H9 (cell line): Measurements from ENCODE around the gene PHF12. TPM values are rescaled to one million over a fixed set of nuclear protein-coding genes. Genes with fewer than 3 reads are reported as not detected.

Experiments used
- DNase-seq: peaks from one replicate; pipeline ENCODE4 v3.0.0-alpha.2; 2017
- H2AFZ ChIP-seq: one replicate; pipeline ENCODE4 v1.6.1; 2013; ENCODE audit warnings: mild to moderate bottlenecking, low read length, control low read depth, moderate library complexity
- H2AK5ac ChIP-seq: 2 replicates; pipeline ENCODE4 v1.6.1; 2013; ENCODE audit warnings: low read length, control low read depth, mixed read lengths; ENCODE audit not compliant: insufficient read length
- H2BK120ac ChIP-seq: one replicate; pipeline ENCODE4 v1.6.1; 2013; ENCODE audit warnings: low read depth, mild to moderate bottlenecking, low read length, control low read depth, inconsistent platforms; ENCODE audit not compliant: poor library complexity, severe bottlenecking
- H2BK12ac ChIP-seq: 2 replicates; pipeline ENCODE4 v1.6.1; 2013; ENCODE audit warnings: low read length, control low read depth, mixed read lengths, low read depth; ENCODE audit not compliant: insufficient read length
- H2BK15ac ChIP-seq: 2 replicates; pipeline ENCODE4 v1.6.1; 2013; ENCODE audit warnings: low read depth, low read length, control low read depth
- H2BK20ac ChIP-seq: one replicate; pipeline ENCODE4 v1.6.1; 2013; ENCODE audit warnings: low read depth, mild to moderate bottlenecking, low read length, control low read depth, inconsistent platforms; ENCODE audit not compliant: poor library complexity, severe bottlenecking
- H2BK5ac ChIP-seq: 2 replicates; pipeline ENCODE4 v1.6.1; 2013; ENCODE audit warnings: low read length, control low read depth, mixed read lengths; ENCODE audit not compliant: insufficient read length
- H3K14ac ChIP-seq: 2 replicates; pipeline ENCODE4 v1.6.1; 2013; ENCODE audit warnings: low read length, control low read depth; ENCODE audit not compliant: insufficient read depth
- H3K18ac ChIP-seq: 2 replicates; pipeline ENCODE4 v1.6.1; 2013; ENCODE audit warnings: low read depth, mild to moderate bottlenecking, mixed read lengths, low read length, control low read depth; ENCODE audit not compliant: insufficient read length
- H3K23ac ChIP-seq: 2 replicates; pipeline ENCODE4 v1.6.1; 2013; ENCODE audit warnings: low read length, control low read depth, mixed read lengths, low read depth; ENCODE audit not compliant: insufficient read length
- H3K23me2 ChIP-seq: 2 replicates; pipeline ENCODE4 v1.6.1; 2013; ENCODE audit warnings: low read depth, mild to moderate bottlenecking, mixed read lengths, low read length, control low read depth; ENCODE audit not compliant: insufficient read length, poor library complexity, severe bottlenecking
- H3K27ac ChIP-seq: 2 replicates; pipeline ENCODE4 v1.5.1; 2013; ENCODE audit warnings: low read length, control low read depth, mixed read lengths, low read depth; ENCODE audit not compliant: insufficient read length
- H3K27me3 ChIP-seq: 2 replicates; pipeline ENCODE4 v1.6.1; 2013; ENCODE audit warnings: low read length, control low read depth, inconsistent platforms; ENCODE audit not compliant: insufficient read depth
- H3K4ac ChIP-seq: 2 replicates; pipeline ENCODE4 v1.6.1; 2013; ENCODE audit warnings: low read depth, mild to moderate bottlenecking, control low read depth, inconsistent platforms, low read length, moderate library complexity
- H3K4me1 ChIP-seq: 2 replicates; pipeline ENCODE4 v1.6.1; 2013; ENCODE audit warnings: low read length, control low read depth, inconsistent platforms; ENCODE audit not compliant: insufficient read depth
- H3K4me2 ChIP-seq: 2 replicates; pipeline ENCODE4 v1.6.1; 2013; ENCODE audit warnings: low read length, control low read depth, mixed read lengths; ENCODE audit not compliant: insufficient read length, insufficient read depth
- H3K56ac ChIP-seq: 2 replicates; pipeline ENCODE4 v1.6.1; 2013; ENCODE audit warnings: low read depth, mild to moderate bottlenecking, mixed read lengths, low read length, control low read depth; ENCODE audit not compliant: insufficient read length
- H3K79me1 ChIP-seq: 2 replicates; pipeline ENCODE4 v1.6.1; 2013; ENCODE audit warnings: low read depth, mild to moderate bottlenecking, moderate library complexity, low read length, control low read depth, inconsistent platforms; ENCODE audit not compliant: insufficient read depth, poor library complexity, severe bottlenecking
- H3K79me2 ChIP-seq: 2 replicates; pipeline ENCODE4 v1.6.1; 2013; ENCODE audit warnings: low read length, control low read depth, inconsistent platforms; ENCODE audit not compliant: insufficient read depth
- H3K9ac ChIP-seq: 2 replicates; pipeline ENCODE4 v1.6.1; 2013; ENCODE audit warnings: low read length, control low read depth, mixed read lengths; ENCODE audit not compliant: insufficient read length; ENCODE audit errors: extremely low read depth
- H3K9me3 ChIP-seq: one replicate; pipeline ENCODE4 v1.6.1; 2013; ENCODE audit warnings: low read depth, low read length, inconsistent platforms; ENCODE audit not compliant: control insufficient read depth
- H3T11ph ChIP-seq: one replicate; pipeline ENCODE4 v1.6.1; 2013; ENCODE audit warnings: mild to moderate bottlenecking, low read length, control low read depth, inconsistent platforms
- H4K20me1 ChIP-seq: one replicate; pipeline ENCODE4 v1.6.1; 2013; ENCODE audit not compliant: control insufficient read depth, insufficient read length, insufficient read depth
- H4K5ac ChIP-seq: 2 replicates; pipeline ENCODE4 v1.6.1; 2013; ENCODE audit warnings: low read depth, mild to moderate bottlenecking, mixed read lengths, low read length, control low read depth; ENCODE audit not compliant: insufficient read length
- H4K8ac ChIP-seq: replicated peaks from 2 replicates; pipeline ENCODE4 v1.6.1; 2013; ENCODE audit warnings: low read length, control low read depth, mixed read lengths, low read depth; ENCODE audit not compliant: insufficient read length
- H4K91ac ChIP-seq: 2 replicates; pipeline ENCODE4 v1.6.1; 2013; ENCODE audit warnings: low read depth, mild to moderate bottlenecking, moderate library complexity, mixed read lengths, low read length, control low read depth; ENCODE audit not compliant: insufficient read length
- H3K27ac Mint-ChIP-seq, 3 experiments: 2 replicates in 2 of 3; 3 replicates in 1 of 3; pipeline ENCODE4 v1.8.0; 2020 to 2021; ENCODE audit warnings: mixed read lengths in 3 of 3, mild to moderate bottlenecking in 1 of 3, moderate library complexity in 1 of 3
- H3K27me3 Mint-ChIP-seq: 2 replicates; pipeline ENCODE4 v1.8.0; 2021; ENCODE audit warnings: low read depth, mild to moderate bottlenecking, moderate library complexity, mixed read lengths
- H3K36me3 Mint-ChIP-seq, 3 experiments: 2 replicates in 2 of 3; 3 replicates in 1 of 3; pipeline ENCODE4 v1.8.0; 2020 to 2021; ENCODE audit warnings: low read depth in 3 of 3, mixed read lengths in 3 of 3; ENCODE audit not compliant: insufficient read depth in 1 of 3
- H3K4me1 Mint-ChIP-seq, 2 experiments: 2 replicates each; pipeline ENCODE4 v1.8.0; 2020; ENCODE audit warnings: mixed read lengths in 2 of 2
- H3K4me3 Mint-ChIP-seq, 2 experiments: 2 replicates in 1 of 2; 3 replicates in 1 of 2; pipeline ENCODE4 v1.8.0; 2020 to 2021; ENCODE audit warnings: mild to moderate bottlenecking in 2 of 2, mixed read lengths in 2 of 2, moderate library complexity in 1 of 2
- H3K9me3 Mint-ChIP-seq, 2 experiments: 2 replicates in 1 of 2; 3 replicates in 1 of 2; pipeline ENCODE4 v1.8.0; 2020; ENCODE audit warnings: mild to moderate bottlenecking in 2 of 2, mixed read lengths in 2 of 2, moderate library complexity in 1 of 2
- WGBS: extraction: QIAGEN DNeasy Blood & Tissue Kit; methylation state at CpG from one replicate; pipeline ENCODE4 v1.1.7; 2013; ENCODE audit warnings: missing lambda C conversion rate, low lambda C conversion rate, mixed read lengths; ENCODE audit not compliant: insufficient read length; ENCODE audit errors: extremely low coverage; 5-methylcytosine and 5-hydroxymethylcytosine counted together
- total RNA-seq: library from RNA; stranded (reverse); gene quantifications from 2 replicates; pipeline ENCODE4 v1.2.1, GENCODE V29; 2021
- TF ChIP-seq, protein P1 (sequence below): fragments of 200-600 bp; sonication (generic); conservative IDR thresholded peaks from 3 replicates; pipeline ENCODE4 v1.8.0; 2021; ENCODE audit warnings: antibody characterized with exemption, mild to moderate bottlenecking

Gene PHF12
- total RNA-seq, 1 experiment from 2014 or later = 62.1 TPM

GRCh38 chr17:28925912-28926365 lies 25.4 kb downstream of the PHF12 start:
- Histone ChIP-seq H3K27me3 (no peaks in the 10 kb centered on the region), H4K20me1 (no peaks in the 10 kb centered on the region), H3T11ph (no peak overlapping the region), H3K23ac (no peak overlapping the region), H4K91ac (no peak overlapping the region), H3K23me2 (no peaks in the 10 kb centered on the region), H2BK20ac (no peak overlapping the region), H3K18ac (no peak overlapping the region), H3K79me1 (peaks cover 20% of the 10 kb centered on the region), H3K79me2 (peaks cover 17% of the 10 kb centered on the region; the same call in 1 of the 2 replicates), H3K27ac (no peak overlapping the region), H2BK5ac (no peak overlapping the region), H3K14ac (no peak overlapping the region), H3K9ac (no peak overlapping the region), H2BK12ac (no peak overlapping the region), H2BK120ac (no peak overlapping the region), H3K9me3 (no peaks in the 10 kb centered on the region), H3K4me2 (no peak overlapping the region), H2AFZ (no peak overlapping the region), H2AK5ac (no peak overlapping the region), H4K5ac (no peak overlapping the region), H3K4me1 (no peaks in the 10 kb centered on the region), H3K56ac (no peak overlapping the region), H2BK15ac (no peak overlapping the region), H3K4ac (no peak overlapping the region), H4K8ac (no peak overlapping the region)
- WGBS = no CpG with 5 or more reads among the region's 2 CpGs
- TF ChIP-seq, protein P1, sequence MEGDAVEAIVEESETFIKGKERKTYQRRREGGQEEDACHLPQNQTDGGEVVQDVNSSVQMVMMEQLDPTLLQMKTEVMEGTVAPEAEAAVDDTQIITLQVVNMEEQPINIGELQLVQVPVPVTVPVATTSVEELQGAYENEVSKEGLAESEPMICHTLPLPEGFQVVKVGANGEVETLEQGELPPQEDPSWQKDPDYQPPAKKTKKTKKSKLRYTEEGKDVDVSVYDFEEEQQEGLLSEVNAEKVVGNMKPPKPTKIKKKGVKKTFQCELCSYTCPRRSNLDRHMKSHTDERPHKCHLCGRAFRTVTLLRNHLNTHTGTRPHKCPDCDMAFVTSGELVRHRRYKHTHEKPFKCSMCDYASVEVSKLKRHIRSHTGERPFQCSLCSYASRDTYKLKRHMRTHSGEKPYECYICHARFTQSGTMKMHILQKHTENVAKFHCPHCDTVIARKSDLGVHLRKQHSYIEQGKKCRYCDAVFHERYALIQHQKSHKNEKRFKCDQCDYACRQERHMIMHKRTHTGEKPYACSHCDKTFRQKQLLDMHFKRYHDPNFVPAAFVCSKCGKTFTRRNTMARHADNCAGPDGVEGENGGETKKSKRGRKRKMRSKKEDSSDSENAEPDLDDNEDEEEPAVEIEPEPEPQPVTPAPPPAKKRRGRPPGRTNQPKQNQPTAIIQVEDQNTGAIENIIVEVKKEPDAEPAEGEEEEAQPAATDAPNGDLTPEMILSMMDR = no peak
- no peaks in the 10 kb centered on the region for H3K27me3 Mint-ChIP-seq
- H3K27ac Mint-ChIP-seq = no peak overlapping the region
- DNase-seq = no peak
- no peaks in the 10 kb centered on the region for H3K9me3 Mint-ChIP-seq
- peaks cover 43 to 64% (median 60%) of the 10 kb centered on the region in 3 experiments; a peak in 6 of 7 replicates for H3K36me3 Mint-ChIP-seq
- H3K4me3 Mint-ChIP-seq = no peak overlapping the region
- peaks cover 4 to 6% of the 10 kb centered on the region in 2 experiments; a peak in 3 of 4 replicates for H3K4me1 Mint-ChIP-seq
